Measurements from ENCODE around the gene CHD6.

The CHD6 gene

GRCh38 chr20:41494451-41494850, 123.7 kb downstream of the CHD6 start:
- no peaks in the 10 kb centered on the region for H4K20me1 ChIP-seq (ENCODE audit: insufficient read depth, low read length)
- no peaks in the 10 kb centered on the region for H3F3A ChIP-seq (ENCODE audit: insufficient read depth, low read length)
- H2AFZ ChIP-seq (ENCODE audit: low read length) = no peak overlapping the region
- no peaks in the 10 kb centered on the region for H3K4me1 ChIP-seq (ENCODE audit: insufficient read depth, low read length, severe bottlenecking)
- TF ChIP-seq CTCF (IDR thresholded peaks at IDR 0.05; ENCODE audit: low read length) = no peak
- TF ChIP-seq EZH2 (IDR thresholded peaks at IDR 0.05; ENCODE audit: borderline replicate concordance, low read length) = no peak
- H3K4me2 ChIP-seq (ENCODE audit: low read length) = no peak overlapping the region
- H3K9ac ChIP-seq (ENCODE audit: low read length) = no peak overlapping the region
- no peaks in the 10 kb centered on the region for H3K9me3 ChIP-seq (ENCODE audit: low read length)
- peaks cover 34% of the 10 kb centered on the region for H3K36me3 ChIP-seq (ENCODE audit: insufficient read depth, low read length)
- no peak overlapping the region for H3K27ac ChIP-seq (ENCODE audit: low read depth, low read length, poor library complexity, severe bottlenecking)
- H3K27me3 ChIP-seq (ENCODE audit: insufficient read depth, low read length) = no peaks in the 10 kb centered on the region
- H3K79me2 ChIP-seq (ENCODE audit: insufficient read depth, low read length) = no peaks in the 10 kb centered on the region
- H3K4me3 ChIP-seq (ENCODE audit: low read depth, low read length, poor library complexity, severe bottlenecking) = no peak overlapping the region
- H3K9me2 ChIP-seq (ENCODE audit: low read depth, low read length) = no peaks in the 10 kb centered on the region

GRCh38 chr20:41483553-41483930, 134.6 kb downstream of the CHD6 start:
- no peak for TF ChIP-seq EZH2 (IDR thresholded peaks at IDR 0.05; ENCODE audit: borderline replicate concordance, low read length)
- no peak for TF ChIP-seq CTCF (IDR thresholded peaks at IDR 0.05; ENCODE audit: low read length)
- Histone ChIP-seq H2AFZ (ENCODE audit: low read length) (no peak overlapping the region), H3K79me2 (ENCODE audit: insufficient read depth, low read length) (no peaks in the 10 kb centered on the region), H3K4me1 (ENCODE audit: insufficient read depth, low read length, severe bottlenecking) (peaks cover 12% of the 10 kb centered on the region), H4K20me1 (ENCODE audit: insufficient read depth, low read length) (no peaks in the 10 kb centered on the region), H3K27me3 (ENCODE audit: insufficient read depth, low read length) (no peaks in the 10 kb centered on the region), H3K9me3 (ENCODE audit: low read length) (no peaks in the 10 kb centered on the region), H3K27ac (ENCODE audit: low read depth, low read length, poor library complexity, severe bottlenecking) (no peak overlapping the region), H3K9ac (ENCODE audit: low read length) (no peak overlapping the region), H3K9me2 (ENCODE audit: low read depth, low read length) (no peaks in the 10 kb centered on the region), H3F3A (ENCODE audit: insufficient read depth, low read length) (no peaks in the 10 kb centered on the region), H3K4me2 (ENCODE audit: low read length) (no peak overlapping the region), H3K36me3 (ENCODE audit: insufficient read depth, low read length) (peaks cover 59% of the 10 kb centered on the region), H3K4me3 (ENCODE audit: low read depth, low read length, poor library complexity, severe bottlenecking) (no peak overlapping the region)

- Histone ChIP-seq H3K4me2 (ENCODE audit: low read length) (no peak overlapping the region), H3K9ac (ENCODE audit: low read length) (no peak overlapping the region), H4K20me1 (ENCODE audit: insufficient read depth, low read length) (no peaks in the 10 kb centered on the region), H3K79me2 (ENCODE audit: insufficient read depth, low read length) (no peaks in the 10 kb centered on the region), H3K9me2 (ENCODE audit: low read depth, low read length) (no peaks in the 10 kb centered on the region), H3K27ac (ENCODE audit: low read depth, low read length, poor library complexity, severe bottlenecking) (no peak overlapping the region), H3K4me3 (ENCODE audit: low read depth, low read length, poor library complexity, severe bottlenecking) (no peak overlapping the region), H3F3A (ENCODE audit: insufficient read depth, low read length) (no peaks in the 10 kb centered on the region), H3K36me3 (ENCODE audit: insufficient read depth, low read length) (peaks cover 53% of the 10 kb centered on the region), H3K27me3 (ENCODE audit: insufficient read depth, low read length) (no peaks in the 10 kb centered on the region), H2AFZ (ENCODE audit: low read length) (no peak overlapping the region), H3K4me1 (ENCODE audit: insufficient read depth, low read length, severe bottlenecking) (peaks cover 12% of the 10 kb centered on the region), H3K9me3 (ENCODE audit: low read length) (no peaks in the 10 kb centered on the region)
- no peak for TF ChIP-seq EZH2 (IDR thresholded peaks at IDR 0.05; ENCODE audit: borderline replicate concordance, low read length)
- TF ChIP-seq CTCF (IDR thresholded peaks at IDR 0.05; ENCODE audit: low read length) = no peak
Observed at GRCh38 chr20:41482647-41483552, 135.3 kb downstream of the CHD6 start.

Data from OCI-LY1 (cell line).